ENCODE data around the gene SLC37A1. TPM values are rescaled to one million over a fixed set of nuclear protein-coding genes. Genes with fewer than 3 reads are reported as not detected.
"Not testable (repeated sequence)": the region's sequence is repeated elsewhere in the genome, so short reads cannot be mapped to it uniquely, and the experiment has no call there.

The SLC37A1 gene
- total RNA-seq, 1 donor from 2014 or later = 4.8 TPM

DNA sequence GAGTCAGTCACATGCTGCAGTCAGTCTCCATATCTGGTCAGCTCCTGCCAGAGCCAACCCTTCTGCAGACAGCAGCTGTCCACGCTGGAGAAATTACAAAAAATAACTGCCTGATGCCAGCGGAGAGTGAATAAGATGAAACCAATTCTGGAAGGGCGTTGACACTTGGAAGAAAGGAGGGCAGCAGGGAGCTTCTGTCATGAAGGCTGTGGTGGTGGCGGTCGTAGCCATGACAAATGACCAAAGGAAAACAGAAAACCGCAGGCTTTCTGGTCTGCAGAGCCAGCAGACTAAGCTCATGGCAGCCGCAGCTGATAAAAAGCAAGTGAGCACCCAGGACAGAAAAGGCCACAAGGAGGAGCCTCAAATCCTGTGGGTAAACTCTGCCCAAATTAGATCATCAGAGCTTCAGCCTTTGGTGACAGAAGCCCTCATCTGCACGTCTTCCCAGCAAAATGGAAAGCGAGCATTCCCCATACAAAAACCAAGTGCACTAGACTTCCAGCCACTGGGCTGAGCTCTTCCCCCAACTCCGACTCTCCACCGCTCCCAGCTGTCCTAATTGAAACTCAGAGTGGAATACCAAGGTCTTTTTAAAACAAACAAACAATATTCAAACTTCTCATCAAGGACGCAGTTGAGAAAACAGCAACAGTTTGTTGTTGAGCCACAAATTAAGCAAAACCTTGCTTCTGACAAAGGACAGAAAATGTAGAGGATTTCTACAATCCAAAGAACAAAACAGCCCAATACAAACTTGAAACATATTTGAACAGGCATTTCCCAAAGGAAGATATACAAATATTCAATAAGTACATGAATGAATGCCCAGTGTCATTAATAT, 46.3 kb upstream of the SLC37A1 start:
- no peak for DNase-seq (ENCODE audit: low spot score)
- Mint-ChIP-seq H3K4me3 (ENCODE audit: unreplicated experiment) (no peak overlapping the region), H3K9me3 (ENCODE audit: low read depth) (no peaks in the 10 kb centered on the region), H3K27me3 (ENCODE audit: low read depth) (peaks cover 2% of the 10 kb centered on the region), H3K27ac (ENCODE audit: unreplicated experiment) (no peak overlapping the region), H3K4me1 (ENCODE audit: low read depth) (peaks cover 11% of the 10 kb centered on the region), H3K36me3 (ENCODE audit: low read depth) (no peaks in the 10 kb centered on the region)
- peak; percentile 39 for TF ChIP-seq CTCF (IDR thresholded peaks at IDR 0.05)

DNA sequence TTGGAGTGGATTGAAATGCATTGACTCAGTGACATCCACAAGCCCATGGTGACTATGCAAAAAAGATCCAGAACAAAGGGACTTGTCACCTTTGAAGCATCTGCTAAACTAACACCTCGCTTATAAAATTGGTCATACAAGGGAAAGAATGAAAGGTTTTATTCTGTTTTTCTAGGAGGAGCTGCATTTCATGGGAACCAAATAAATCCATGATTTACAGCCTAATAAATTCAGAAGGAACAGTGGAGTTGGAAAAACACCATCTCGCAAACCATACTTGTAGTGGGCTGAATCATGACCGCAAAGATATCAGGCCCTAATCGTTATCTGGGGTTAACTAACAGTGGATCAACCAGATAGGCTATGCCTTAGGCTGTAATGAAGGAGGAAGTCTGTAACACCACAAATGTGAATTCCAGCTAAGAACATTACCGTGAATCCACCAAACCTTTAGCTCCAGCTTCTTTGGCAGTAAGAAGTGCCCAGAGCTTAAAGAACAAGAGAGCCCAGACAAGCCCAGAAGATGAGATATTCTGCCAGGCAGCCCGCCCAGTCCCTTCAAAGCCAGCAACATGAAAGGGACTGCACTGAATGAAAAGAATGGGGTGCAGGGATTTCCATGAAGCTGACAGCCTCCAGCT, 45.0 kb upstream of the SLC37A1 start:
- H3K4me3 Mint-ChIP-seq (ENCODE audit: unreplicated experiment) = no peak overlapping the region
- H3K36me3 Mint-ChIP-seq (ENCODE audit: low read depth) = no peaks in the 10 kb centered on the region
- TF ChIP-seq CTCF (IDR thresholded peaks at IDR 0.05) = no peak
- H3K9me3 Mint-ChIP-seq (ENCODE audit: low read depth) = no peaks in the 10 kb centered on the region
- no peak for DNase-seq (ENCODE audit: low spot score)
- peaks cover 12% of the 10 kb centered on the region for H3K4me1 Mint-ChIP-seq (ENCODE audit: low read depth)
- peaks cover 2% of the 10 kb centered on the region for H3K27me3 Mint-ChIP-seq (ENCODE audit: low read depth)
- H3K27ac Mint-ChIP-seq (ENCODE audit: unreplicated experiment) = no peak overlapping the region

DNA sequence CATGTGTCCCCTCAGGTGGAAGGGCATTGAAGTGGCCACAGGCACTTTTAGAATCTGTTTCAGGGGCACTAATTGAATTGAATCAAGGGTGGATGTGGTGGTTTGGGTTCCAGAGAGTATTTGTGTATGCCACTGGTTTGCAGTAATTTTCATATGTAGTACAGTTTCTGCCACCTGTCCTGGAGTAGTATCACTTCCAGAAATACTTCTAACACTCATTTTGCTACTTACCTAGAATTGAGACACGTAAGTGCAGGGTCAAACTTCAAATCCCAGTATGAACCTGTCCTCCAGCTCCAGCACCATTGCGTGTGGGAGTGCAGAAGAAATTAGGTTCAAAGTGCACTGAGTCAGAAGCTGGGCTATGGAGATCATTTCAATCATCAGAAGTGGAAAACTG, 44.4 kb upstream of the SLC37A1 start:
- H3K27me3 Mint-ChIP-seq (ENCODE audit: low read depth) = peaks cover 2% of the 10 kb centered on the region
- TF ChIP-seq CTCF (IDR thresholded peaks at IDR 0.05) = no peak
- DNase-seq (ENCODE audit: low spot score) = no peak
- no peaks in the 10 kb centered on the region for H3K9me3 Mint-ChIP-seq (ENCODE audit: low read depth)
- no peak overlapping the region for H3K4me3 Mint-ChIP-seq (ENCODE audit: unreplicated experiment)
- H3K36me3 Mint-ChIP-seq (ENCODE audit: low read depth) = no peaks in the 10 kb centered on the region
- H3K27ac Mint-ChIP-seq (ENCODE audit: unreplicated experiment) = no peak overlapping the region
- peaks cover 18% of the 10 kb centered on the region for H3K4me1 Mint-ChIP-seq (ENCODE audit: low read depth)

GRCh38 chr21:42469726-42470125, 43.9 kb upstream of the SLC37A1 start:
- H3K27me3 Mint-ChIP-seq (ENCODE audit: low read depth); H3K36me3 Mint-ChIP-seq (ENCODE audit: low read depth): not testable (repeated sequence)

DNA sequence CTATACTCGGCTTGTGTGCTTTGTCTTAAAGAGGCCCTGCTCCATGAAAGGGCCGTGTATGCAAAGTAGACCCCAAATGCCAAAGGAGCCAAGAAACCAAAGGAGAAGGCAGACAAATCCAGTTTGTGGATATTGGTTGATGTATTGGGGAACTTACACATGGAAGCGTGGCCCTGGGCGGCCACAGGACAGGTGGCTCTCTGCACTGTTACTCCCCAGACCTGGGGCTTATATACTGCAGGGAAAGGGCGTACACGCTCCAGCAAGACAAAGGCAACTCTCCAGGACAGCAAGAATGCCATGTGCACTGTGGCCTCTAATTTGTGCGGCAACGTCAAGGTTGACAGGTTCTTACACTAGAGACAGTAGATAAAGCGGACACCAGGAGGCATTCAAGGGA, 42.4 kb upstream of the SLC37A1 start:
- H3K4me1 Mint-ChIP-seq (ENCODE audit: low read depth) = peaks cover 11% of the 10 kb centered on the region
- H3K4me3 Mint-ChIP-seq (ENCODE audit: unreplicated experiment) = no peak overlapping the region
- no peak for TF ChIP-seq CTCF (IDR thresholded peaks at IDR 0.05)

More at GRCh38 chr21:42469726-42470125, 43.9 kb upstream of the SLC37A1 start:
- H3K4me3 Mint-ChIP-seq (ENCODE audit: unreplicated experiment); DNase-seq (ENCODE audit: low spot score); H3K9me3 Mint-ChIP-seq (ENCODE audit: low read depth); H3K27ac Mint-ChIP-seq (ENCODE audit: unreplicated experiment): not testable (repeated sequence)
- peaks cover 23% of the 10 kb centered on the region for H3K4me1 Mint-ChIP-seq (ENCODE audit: low read depth)

More for the DNA sequence above, 42.4 kb upstream of the SLC37A1 start:
- Mint-ChIP-seq H3K9me3 (ENCODE audit: low read depth) (no peaks in the 10 kb centered on the region), H3K27me3 (ENCODE audit: low read depth) (peaks cover 2% of the 10 kb centered on the region), H3K36me3 (ENCODE audit: low read depth) (no peaks in the 10 kb centered on the region), H3K27ac (ENCODE audit: unreplicated experiment) (no peak overlapping the region)
- no peak for DNase-seq (ENCODE audit: low spot score)

Data from chondrocyte (in vitro differentiated cells).